SIG-M5 treated with dmso at 0.1 percent for 504 hours (cell line): ENCODE results near the gene SLC22A2.

Experiments used
- DNase-seq: peaks from one replicate; lab custom pipeline; 2025; ENCODE audit not compliant: unreplicated experiment; lab: John Stamatoyannopoulos, UW

The SLC22A2 gene

DNA sequence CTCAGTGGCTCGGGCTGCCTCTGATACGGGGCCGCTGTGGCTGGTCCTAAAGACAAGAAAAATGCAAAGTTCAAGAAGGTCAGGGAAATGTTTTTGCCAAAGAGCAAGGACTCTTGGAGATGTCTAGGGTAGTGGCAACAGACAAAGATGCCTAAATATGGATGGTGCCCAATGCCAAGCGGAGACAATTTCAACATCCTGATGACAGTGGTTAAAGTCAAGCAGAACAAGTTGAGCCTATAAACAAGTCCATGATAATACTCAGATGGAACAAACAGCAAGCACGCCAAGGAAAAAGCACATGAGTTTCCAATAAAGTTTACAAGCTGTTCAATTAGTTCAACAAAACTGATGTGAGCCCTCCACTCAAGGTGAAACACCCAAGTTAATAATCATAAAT is 85.9 kb downstream of the SLC22A2 start:
- DNase-seq = no peak

DNA sequence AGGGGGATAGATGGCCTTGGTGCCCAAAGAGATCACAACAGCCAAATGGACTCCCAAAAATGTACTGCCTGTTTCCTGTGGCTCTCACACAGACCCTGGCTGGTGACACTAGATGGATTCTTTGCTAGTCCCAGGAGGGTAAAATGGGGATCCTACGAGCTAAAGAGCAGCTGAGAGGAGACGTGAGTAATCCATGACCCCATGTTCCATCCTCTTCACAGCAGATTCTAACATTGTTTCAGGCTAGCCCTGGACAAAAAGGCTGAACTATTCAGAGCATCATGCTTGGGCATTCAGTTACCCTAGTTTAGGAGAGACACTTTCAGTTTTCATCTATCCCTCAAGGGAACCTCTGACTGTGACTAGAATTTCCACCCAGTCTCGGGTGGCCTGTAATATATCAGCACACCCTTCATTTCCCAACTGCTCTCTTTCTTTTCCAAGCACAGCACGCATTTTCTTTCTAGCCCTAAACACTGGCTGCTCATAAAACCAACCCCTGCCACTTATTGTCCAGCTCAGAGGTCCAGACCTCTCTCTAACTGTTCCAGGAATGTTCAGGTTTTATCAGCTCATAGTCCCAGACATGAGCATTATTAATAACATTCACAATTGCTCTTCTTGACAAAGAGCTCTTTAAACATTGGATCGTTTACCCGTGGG is 88.5 kb downstream of the SLC22A2 start:
- DNase-seq = no peak

- DNase-seq = no peak
These were observed 90.8 kb downstream of the SLC22A2 start for GRCh38 chr6:160167604-160168399.
